GM21515 (cell line): ENCODE data around the gene DAP.
A peak's percentile ranks its signal among the peaks of the same experiment; 100 is the strongest.
"Not testable (repeated sequence)": the region's sequence is repeated elsewhere in the genome, so short reads cannot be mapped to it uniquely, and the experiment has no call there.

ENCODE experiments used
- ATAC-seq: cut with Tn5 transposase; IDR thresholded peaks from one replicate; pipeline ENCODE4 v1.9.1; 2021; ENCODE audit not compliant: unreplicated experiment

The DAP gene

GRCh38 chr5:10761185-10761932, at the start of gene DAP:
TSS of gene DAP (minus strand) at chr5:10761234. CDS start at chr5:10761068, 166 bp downstream.
- ATAC-seq = peak; percentile 78

GRCh38 chr5:10808347-10809226, 47.6 kb upstream of the DAP start:
- ATAC-seq = no peak

GRCh38 chr5:10801931-10802666, 41.1 kb upstream of the DAP start:
- ATAC-seq = no peak

DNA sequence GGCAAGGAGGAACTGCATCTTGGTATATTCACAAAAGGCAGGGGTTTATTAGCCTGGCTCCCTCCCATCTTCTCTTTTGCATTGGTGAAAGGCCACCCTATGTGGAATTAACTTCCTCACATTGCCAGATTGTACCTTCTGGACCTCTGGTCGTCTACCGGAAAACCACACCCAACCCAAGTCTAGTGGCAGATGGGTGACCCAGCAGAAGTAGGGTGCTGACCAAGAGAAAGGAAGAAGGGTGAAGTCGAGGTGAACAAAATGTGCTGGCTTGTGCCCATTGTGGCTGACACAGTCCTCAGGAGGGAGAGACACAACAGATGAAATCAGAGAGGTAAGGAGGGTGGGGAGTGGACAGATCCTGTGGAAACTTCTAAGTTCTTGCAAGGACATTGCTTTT, 39.8 kb upstream of the DAP start:
- no peak for ATAC-seq

DNA sequence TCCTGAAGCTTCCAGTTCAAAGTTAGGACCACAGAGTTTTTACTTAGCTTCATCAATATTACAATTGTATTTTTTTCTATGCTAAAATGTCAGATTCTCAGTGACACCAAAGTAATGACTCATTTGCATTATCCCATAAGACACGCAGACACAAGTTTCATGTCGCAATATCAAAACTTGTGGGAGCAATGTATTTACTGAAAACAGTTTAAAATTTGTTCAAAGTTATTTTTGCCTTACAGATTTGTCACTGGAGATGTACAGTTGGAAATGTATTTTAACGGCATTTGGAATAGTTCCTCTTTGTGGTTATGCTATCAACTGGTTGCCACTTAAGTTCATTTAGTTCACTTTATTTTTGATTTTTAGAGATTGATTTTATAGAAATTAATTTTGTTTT, 36.2 kb upstream of the DAP start:
- no peak for ATAC-seq

GRCh38 chr5:10793785-10794184, 32.8 kb upstream of the DAP start:
- ATAC-seq = no peak

GRCh38 chr5:10792336-10792735, 31.3 kb upstream of the DAP start:
- ATAC-seq = no peak

DNA sequence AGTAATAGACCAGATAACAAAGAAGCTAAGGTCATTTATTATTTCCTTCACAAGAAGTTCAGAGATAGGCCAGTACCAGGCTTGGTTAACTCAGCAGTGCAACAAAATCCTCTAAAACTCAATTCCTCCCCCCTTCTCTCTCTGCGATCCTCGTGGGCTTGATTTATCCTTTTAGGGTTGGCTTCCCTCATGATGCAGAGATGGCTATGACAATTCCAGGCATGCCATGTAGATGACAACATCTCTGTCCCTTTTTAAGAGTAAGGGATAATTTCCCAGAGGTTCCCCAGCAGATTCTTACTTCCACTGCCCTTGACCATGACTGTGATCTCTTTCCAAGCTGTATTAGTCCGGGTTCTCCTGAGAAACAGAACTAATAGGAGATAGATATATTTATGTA, 28.7 kb upstream of the DAP start:
- no peak for ATAC-seq

GRCh38 chr5:10789021-10789420, 28.0 kb upstream of the DAP start:
- ATAC-seq = no peak

DNA sequence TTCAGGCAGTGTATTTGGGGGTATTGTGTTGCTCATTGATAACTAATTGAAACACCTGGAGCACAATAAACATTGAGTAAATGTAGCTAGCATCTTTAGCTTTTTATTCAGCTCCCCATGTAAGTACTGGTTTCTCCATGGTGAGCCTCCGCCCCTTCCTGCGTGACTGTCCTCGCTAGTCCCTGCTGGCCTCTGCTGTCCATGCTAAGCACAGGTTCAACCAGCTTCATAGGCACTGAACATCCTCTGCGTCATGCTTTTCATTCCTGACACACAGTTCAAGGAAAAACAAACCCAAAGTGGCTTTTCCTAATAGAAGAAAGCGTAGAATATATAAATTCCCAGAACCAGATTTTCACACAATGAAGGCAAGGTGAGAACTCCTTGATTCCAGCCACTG, 27.3 kb upstream of the DAP start:
- ATAC-seq = no peak

- ATAC-seq = no peak
These were observed 25.8 kb upstream of the DAP start for GRCh38 chr5:10786835-10787234.

DNA sequence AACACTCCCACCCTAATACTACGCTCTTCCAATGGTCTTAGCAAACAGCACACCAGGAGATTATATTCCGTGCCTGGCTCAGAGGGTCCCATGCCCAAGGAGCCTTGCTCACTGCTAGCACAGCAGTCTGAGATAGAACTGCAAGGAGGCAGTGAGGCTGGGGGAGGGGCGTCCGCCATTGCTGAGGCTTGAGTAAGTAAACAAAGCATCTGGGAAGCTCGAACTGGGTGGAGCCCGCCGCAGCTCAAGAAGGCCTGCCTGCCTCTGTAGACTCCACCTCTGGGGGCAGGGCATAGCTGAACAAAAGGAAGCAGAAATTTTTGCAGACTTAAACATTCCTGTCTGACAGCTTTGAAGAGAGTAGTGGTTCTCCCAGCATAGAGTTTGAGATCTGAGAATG, 19.2 kb upstream of the DAP start:
- not testable (repeated sequence) for ATAC-seq

DNA sequence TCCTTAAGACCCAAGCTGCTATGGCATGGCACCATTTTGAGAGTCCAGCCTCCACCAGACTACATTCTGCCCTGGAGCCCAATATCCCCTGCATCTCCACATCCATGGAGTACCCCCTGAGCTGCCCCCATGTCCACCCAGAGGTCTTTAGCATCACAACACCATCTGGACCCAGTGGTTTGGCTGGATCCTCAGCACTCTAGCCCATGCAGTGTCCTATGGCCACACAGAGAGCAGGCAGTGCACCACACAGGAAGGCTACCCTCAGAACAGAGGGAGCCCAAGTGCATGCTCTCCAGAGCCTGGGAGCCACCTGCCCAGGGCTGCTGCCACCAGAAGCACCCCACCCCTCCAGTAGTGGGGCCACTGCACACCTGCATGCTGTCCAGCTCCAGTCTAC, 18.6 kb upstream of the DAP start:
- no peak for ATAC-seq

GRCh38 chr5:10778179-10778910, 17.3 kb upstream of the DAP start:
- no peak for ATAC-seq

DNA sequence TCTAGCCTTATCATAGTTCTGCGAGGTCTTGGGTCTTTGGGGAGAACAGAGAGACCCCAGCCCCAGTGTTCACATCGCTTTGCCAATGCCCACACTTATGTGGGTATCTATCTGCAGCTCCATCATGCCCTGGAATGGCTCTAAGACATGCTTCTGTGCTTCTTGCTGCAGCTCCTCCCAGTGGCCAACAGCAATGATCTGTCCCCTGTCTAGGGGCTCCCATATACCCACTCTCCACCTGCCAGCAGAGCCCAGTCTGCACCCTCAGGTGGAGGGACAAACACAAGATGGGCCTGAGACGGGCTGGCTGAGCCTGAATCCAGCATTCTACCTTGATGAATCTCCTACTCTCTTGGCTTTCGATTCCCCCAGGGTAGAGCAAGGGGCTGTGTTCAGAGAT, 14.6 kb upstream of the DAP start:
- no peak for ATAC-seq

DNA sequence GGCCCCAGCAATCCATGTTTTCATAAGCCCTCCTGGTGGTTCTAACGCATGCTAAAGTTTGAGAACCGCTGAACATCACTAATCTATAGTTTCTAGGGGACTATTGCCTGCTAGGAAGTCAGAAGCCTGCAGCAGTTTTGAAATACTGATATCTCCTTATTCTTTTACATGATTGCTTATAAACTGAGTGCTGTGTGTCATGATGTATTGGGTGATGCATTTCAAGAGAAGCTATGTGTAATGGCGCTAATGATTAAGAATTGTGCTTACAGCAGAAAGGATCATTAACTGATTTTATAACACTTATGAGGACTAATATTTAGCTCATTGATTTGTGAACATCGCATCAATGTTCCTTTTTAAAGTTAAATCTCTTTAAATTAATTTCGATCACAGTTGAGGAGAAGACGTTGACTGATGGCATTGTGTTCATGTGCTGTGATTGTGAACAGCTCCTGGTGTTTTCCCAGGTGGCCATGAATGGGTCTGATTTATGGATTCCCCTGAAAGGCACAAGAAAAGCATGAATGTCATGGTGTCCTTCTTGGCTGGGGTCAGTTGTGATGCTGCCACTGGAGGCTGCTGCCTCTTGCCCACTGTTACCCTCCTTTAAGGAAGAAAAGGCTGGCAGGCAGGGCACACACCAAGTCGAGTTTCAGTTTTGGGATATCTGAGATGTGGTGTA, 12.0 kb upstream of the DAP start:
- ATAC-seq = no peak

- ATAC-seq = no peak
These were observed 7.4 kb upstream of the DAP start for GRCh38 chr5:10768328-10768899.

- no peak for ATAC-seq
These were observed 1.9 kb upstream of the DAP start for GRCh38 chr5:10762776-10763500.
